Mononuclear cell (primary cell): ENCODE data around the gene USP49. TPM values are rescaled to one million over a fixed set of nuclear protein-coding genes. Genes with fewer than 3 reads are reported as not detected.
"Not testable (repeated sequence)": the region's sequence is repeated elsewhere in the genome, so short reads cannot be mapped to it uniquely, and the experiment has no call there.

ENCODE experiments used
- H3K27me3 ChIP-seq: 2 replicates; pipeline ENCODE4 v1.6.0; 2011; ENCODE audit warnings: low read length, control low read depth; ENCODE audit not compliant: insufficient read depth
- H3K4me1 ChIP-seq: 2 replicates; pipeline ENCODE4 v1.5.1; 2011; ENCODE audit warnings: mild to moderate bottlenecking, low read length, control low read depth; ENCODE audit not compliant: insufficient read depth
- H3K4me3 ChIP-seq: 2 replicates; pipeline ENCODE4 v1.5.1; 2011; ENCODE audit warnings: mild to moderate bottlenecking, low read length, moderate library complexity
- H3K9me3 ChIP-seq: 2 replicates; pipeline ENCODE4 v1.5.1; 2011; ENCODE audit warnings: low read depth, mild to moderate bottlenecking, control low read depth, low read length
- total RNA-seq: library from RNA; depleted of rRNA; stranded (reverse); fragments of >200 nt; gene quantifications from one replicate; pipeline ENCODE4 v1.2.3, GENCODE V29; 2012

Gene USP49
- total RNA-seq, 1 donor = 3.5 TPM

DNA sequence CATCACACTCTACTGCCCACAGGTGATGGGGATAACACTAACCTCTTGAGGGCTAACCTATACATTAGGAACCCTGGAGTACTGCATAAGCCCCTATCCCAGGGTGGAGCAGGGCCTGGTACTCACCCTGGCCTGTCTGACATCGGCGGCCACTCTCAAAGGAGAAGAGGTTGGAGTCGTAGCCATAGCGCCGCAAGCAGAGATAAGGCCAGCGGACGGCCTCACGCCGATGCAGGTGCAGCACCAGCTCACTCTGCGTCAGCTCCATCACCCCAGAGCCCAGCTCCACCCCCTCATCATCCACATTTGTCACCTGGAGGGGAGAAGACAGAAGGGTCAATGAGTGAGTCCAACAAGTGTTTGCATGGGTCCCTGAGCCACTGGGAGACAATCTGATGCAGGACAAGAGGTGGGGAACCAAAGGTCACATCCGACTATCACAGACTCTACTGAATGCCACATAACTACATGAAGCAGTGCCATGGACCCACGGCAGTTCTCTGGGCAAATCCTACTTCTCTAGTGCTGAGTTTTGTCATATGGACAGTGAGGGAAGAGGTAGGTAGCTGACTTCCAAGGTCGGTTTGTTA is 119.8 kb downstream of the USP49 start:
- no peaks in the 10 kb centered on the region for H3K27me3 ChIP-seq
- H3K9me3 ChIP-seq = no peaks in the 10 kb centered on the region
- H3K4me1 ChIP-seq = peaks cover 37% of the 10 kb centered on the region
- H3K4me3 ChIP-seq = no peak overlapping the region

DNA sequence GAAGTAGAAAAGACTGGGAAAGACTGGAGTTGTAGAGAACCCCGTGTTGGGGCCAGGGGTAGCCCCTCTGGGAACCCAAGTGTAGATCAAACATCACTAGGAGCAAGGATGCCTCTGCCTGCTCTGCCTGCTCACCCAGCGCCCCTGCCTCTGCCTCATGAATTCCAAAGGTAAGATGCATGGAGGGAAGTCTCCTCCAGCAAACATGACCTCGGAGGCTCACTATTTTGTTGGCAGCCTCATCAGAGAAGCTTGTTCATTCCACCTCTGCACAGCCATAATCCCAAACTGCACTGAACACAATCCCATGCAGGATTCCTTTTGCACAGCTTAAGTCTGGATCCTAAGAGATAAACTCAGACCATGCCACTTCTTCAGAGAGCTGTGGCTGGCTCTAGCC is 120.3 kb downstream of the USP49 start:
- no peaks in the 10 kb centered on the region for H3K9me3 ChIP-seq
- H3K4me1 ChIP-seq = peaks cover 37% of the 10 kb centered on the region
- H3K4me3 ChIP-seq = no peak overlapping the region
- no peaks in the 10 kb centered on the region for H3K27me3 ChIP-seq

GRCh38 chr6:41771058-41771983 is 123.9 kb downstream of the USP49 start:
- no peaks in the 10 kb centered on the region for H3K27me3 ChIP-seq
- H3K9me3 ChIP-seq = no peaks in the 10 kb centered on the region
- H3K4me1 ChIP-seq = peaks cover 6% of the 10 kb centered on the region
- H3K4me3 ChIP-seq = no peak overlapping the region

DNA sequence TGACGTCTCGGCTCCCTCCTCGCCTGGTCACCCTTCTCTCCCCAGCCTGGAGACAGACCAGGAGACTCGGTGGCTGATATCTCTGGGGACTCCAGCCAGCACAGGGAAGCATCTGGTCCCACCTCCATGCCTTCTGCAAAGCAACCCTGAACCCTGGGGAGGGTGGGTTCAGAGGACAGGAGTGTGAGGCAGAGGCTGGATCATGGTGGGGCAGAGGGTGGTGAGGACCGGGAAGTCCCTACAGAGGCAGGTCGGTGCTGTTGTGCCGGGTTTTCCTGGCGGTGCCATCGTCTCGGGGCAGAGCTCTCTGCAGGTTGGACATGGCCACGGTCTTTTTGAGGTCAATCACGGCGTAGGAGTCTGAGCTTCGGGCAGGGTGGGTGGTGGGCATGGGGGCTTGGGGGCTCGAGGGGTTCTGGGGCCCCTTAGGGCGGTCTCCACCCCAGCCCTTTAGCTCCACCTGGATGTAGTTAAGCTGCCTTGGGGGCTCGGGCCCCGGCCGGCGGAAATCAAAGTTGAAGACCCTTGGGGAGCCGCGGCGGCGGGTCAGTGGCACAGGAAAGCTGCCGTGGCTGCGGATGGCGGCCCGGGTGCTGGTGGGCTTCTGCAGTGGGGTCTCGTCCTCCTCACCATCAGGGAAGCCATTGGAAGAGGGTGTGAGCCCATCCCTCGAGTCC is 124.7 kb downstream of the USP49 start:
- no peaks in the 10 kb centered on the region for H3K9me3 ChIP-seq

DNA sequence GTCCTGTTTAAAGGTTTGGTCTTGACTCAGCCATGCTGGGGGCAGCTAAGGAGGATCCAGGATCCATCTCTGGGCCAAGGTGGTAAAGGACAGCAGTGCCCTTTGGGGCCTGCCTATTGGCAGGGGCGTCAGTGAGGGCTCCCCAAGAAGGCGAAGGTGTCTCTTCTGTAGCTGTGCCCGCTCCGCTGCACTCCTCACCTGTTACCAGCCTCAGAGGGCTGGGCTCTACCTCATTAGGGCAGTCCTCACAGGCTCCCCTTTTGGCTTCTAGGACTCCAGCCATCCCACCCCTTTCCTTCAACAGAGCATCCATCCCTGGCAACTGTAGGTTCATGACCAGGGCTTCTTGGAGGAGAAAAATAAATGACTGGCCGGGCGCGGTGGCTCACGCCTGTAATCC is 125.8 kb downstream of the USP49 start:
- Histone ChIP-seq H3K4me3 (no peak overlapping the region), H3K27me3 (no peaks in the 10 kb centered on the region)

More for the DNA sequence above, 124.7 kb downstream of the USP49 start:
- no peaks in the 10 kb centered on the region for H3K4me1 ChIP-seq
- H3K4me3 ChIP-seq = no peak overlapping the region
- no peaks in the 10 kb centered on the region for H3K27me3 ChIP-seq

DNA sequence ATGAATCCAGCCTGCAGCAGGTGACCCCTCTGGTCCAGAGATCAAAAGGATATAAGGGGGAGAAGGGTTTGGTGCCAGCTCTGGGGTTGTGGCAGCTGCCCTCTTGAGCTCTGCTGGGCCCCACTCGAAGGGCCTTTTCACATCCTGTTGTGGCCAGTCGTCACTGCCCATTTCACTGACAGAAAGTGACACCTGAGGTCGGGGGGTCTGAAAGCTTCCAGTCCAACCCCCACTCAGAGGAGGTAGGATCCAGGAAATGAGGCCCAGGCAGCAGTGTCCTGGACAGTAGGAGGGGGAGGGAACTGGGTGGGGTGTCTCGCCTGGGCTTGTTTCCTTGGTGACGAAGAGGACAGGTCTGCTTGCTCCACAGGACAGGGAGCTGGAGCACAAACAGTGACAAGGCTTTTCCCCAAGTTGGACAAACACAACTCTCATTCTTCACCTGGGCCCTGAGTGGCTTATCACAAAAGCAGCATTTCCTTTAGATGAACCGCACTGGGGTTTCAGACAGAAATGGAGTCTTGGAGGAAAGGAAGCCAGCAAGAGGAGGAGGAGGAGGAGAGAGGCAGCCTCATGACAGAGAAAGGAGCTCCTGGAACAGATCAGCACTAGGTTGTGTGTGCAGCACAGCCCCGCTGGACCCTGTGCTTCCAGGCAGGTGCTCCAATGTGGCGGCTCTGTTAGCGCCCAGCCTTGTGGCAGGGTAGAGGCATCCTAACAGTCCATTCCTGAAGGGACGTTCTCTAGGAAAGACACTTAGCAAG is 126.4 kb downstream of the USP49 start:
- no peaks in the 10 kb centered on the region for H3K27me3 ChIP-seq
- no peak overlapping the region for H3K4me3 ChIP-seq
- no peaks in the 10 kb centered on the region for H3K9me3 ChIP-seq
- no peaks in the 10 kb centered on the region for H3K4me1 ChIP-seq

More for the DNA sequence above, 125.8 kb downstream of the USP49 start:
- Histone ChIP-seq H3K9me3 (no peaks in the 10 kb centered on the region), H3K4me1 (no peaks in the 10 kb centered on the region)

DNA sequence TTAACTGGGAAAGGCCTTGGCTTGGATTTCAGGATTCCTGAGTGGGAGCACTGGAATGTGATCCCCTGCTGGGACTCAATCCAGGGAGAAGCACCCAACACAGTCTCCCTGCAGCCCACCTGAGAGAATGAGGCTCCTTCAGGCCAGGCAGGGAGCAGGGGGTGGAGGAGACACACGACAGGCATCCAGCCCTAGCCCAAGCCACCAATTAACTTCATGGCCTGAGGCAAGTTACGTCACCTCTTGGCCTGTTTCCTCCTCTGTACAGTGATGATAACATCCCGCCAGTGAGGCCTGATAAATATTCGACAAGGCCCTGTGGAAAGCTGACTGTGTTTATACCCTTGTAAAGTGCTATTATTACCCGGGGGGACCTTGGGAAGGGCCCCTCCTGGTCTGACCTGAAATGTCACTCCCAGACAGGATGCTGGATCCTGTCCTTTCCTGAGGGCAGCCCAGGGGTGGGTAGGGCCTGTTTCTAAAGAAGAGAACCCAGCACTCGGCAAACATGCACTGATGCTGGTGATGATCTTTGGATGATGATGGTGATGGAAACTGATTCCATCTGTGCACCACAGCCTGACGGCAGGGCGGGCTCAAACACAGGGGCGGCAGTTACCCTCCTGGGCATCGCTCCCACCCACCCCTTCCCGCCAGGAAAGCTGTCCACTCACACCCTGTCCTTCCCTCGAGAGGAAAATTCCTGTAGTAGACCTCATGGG is 127.9 kb downstream of the USP49 start:
- Histone ChIP-seq H3K27me3 (no peaks in the 10 kb centered on the region), H3K4me1 (no peaks in the 10 kb centered on the region), H3K4me3 (no peak overlapping the region), H3K9me3 (no peaks in the 10 kb centered on the region)

GRCh38 chr6:41766043-41766664 is 129.0 kb downstream of the USP49 start:
- not testable (repeated sequence) for H3K4me1 ChIP-seq, H3K4me3 ChIP-seq, H3K27me3 ChIP-seq, H3K9me3 ChIP-seq

DNA sequence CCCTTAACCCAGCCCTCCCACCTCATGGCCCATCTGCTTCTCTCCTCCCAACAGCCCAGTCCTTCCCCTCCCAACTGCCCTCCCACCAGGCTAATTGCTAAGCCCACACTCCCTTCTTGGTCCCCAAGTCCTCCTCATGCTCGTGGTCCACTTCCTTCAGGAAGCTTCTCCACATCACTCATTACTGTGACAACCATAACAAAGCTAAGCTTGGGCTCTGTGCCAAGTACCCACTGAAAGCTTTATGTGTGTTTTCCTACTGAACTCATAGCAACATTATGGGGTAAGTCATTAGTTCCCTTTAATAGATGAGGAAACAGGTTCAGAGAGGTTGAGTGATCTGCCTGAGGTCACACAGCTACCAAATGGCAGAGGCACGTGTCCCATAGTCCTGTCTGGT is 131.7 kb downstream of the USP49 start:
- H3K4me3 ChIP-seq = no peak overlapping the region
- no peaks in the 10 kb centered on the region for H3K4me1 ChIP-seq

GRCh38 chr6:41759905-41760579 is 135.1 kb downstream of the USP49 start:
- Histone ChIP-seq H3K27me3 (no peaks in the 10 kb centered on the region), H3K9me3 (no peaks in the 10 kb centered on the region), H3K4me1 (no peaks in the 10 kb centered on the region), H3K4me3 (no peak overlapping the region)

More for the DNA sequence above, 131.7 kb downstream of the USP49 start:
- no peaks in the 10 kb centered on the region for H3K9me3 ChIP-seq
- no peaks in the 10 kb centered on the region for H3K27me3 ChIP-seq

GRCh38 chr6:41759106-41759904 is 135.9 kb downstream of the USP49 start:
- Histone ChIP-seq H3K27me3 (no peaks in the 10 kb centered on the region), H3K9me3 (no peaks in the 10 kb centered on the region)

GRCh38 chr6:41758641-41759035 is 136.5 kb downstream of the USP49 start:
- no peaks in the 10 kb centered on the region for H3K9me3 ChIP-seq

More at GRCh38 chr6:41759106-41759904, 135.9 kb downstream of the USP49 start:
- Histone ChIP-seq H3K4me3 (no peak overlapping the region), H3K4me1 (no peaks in the 10 kb centered on the region)

More at GRCh38 chr6:41758641-41759035, 136.5 kb downstream of the USP49 start:
- Histone ChIP-seq H3K4me1 (no peaks in the 10 kb centered on the region), H3K4me3 (no peak overlapping the region), H3K27me3 (no peaks in the 10 kb centered on the region)
